Renal pelvis (tissue), 4 donors: ENCODE results near the gene TUBA4B. TPM values are rescaled to one million over a fixed set of nuclear protein-coding genes. Genes with fewer than 3 reads are reported as not detected.
A peak's percentile ranks its signal among the peaks of the same experiment; 100 is the strongest.
"Not testable (repeated sequence)": the region's sequence is repeated elsewhere in the genome, so short reads cannot be mapped to it uniquely, and the experiment has no call there.

Experiments used
- DNase-seq: peaks from one replicate; pipeline ENCODE4 v3.0.0-alpha.2; 2013
- polyA plus RNA-seq, 3 donors: library from polyadenylated mRNA; unstranded; fragments of 120-200 nt; gene quantifications; one replicate each; pipeline ENCODE4 v1.2.1, GENCODE V29; 2013; ENCODE audit not compliant: insufficient read length in 3 of 3

Gene TUBA4B
- polyA plus RNA-seq, 3 donors: 0.89 to 1.1 (median 0.91) TPM

DNA sequence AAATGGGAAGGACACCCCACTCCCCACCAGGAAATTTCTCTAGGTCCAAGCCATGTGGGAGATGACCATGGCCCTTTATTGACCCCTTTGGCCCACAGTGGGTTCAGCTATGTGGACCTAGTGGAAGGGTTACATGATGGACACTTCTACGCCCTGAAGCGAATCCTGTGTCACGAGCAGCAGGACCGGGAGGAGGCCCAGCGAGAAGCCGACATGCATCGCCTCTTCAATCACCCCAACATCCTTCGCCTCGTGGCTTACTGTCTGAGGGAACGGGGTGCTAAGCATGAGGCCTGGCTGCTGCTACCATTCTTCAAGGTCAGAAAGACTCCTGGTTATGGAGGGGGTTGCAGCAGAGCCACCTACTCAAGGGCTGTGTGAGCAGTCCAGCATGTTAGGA lies 6.5 kb upstream of the TUBA4B start:
- DNase-seq: no peak

DNA sequence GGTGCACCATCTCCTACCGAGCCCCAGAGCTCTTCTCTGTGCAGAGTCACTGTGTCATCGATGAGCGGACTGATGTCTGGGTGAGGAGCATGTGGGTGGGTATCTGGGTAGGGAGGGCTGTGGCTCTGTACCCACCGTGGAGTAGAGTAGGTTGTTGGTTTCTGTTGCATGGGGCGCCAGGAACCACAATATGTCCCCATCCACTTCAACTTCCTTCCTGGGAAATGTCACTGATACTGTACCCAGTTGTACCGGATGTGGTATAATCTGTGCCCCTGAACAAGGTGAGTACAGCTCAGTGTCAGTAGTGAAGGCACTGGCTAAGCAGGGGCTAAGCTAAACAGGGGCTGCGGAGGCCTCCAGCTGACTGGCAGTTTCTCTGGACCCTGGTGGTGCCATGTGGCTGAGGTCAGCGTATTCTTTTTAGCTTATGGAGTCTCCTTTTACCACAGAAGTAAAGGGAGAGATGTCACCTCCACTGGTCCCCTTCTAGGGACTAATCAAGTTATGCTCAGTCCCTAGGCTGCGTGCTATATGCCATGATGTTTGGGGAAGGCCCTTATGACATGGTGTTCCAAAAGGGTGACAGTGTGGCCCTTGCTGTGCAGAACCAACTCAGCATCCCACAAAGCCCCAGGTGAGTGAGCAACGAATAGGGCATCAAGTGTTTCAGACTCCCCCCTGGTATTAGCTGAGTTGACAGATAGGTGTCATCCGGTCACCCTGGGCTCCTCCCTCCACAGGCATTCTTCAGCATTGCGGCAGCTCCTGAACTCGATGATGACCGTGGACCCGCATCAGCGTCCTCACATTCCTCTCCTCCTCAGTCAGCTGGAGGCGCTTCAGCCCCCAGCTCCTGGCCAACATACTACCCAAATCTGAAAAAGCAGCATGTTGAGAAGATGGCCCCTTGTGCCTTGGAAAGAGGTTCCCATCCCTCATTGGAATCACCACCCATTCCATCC lies 5.1 kb upstream of the TUBA4B start:
- no peak for DNase-seq

DNA sequence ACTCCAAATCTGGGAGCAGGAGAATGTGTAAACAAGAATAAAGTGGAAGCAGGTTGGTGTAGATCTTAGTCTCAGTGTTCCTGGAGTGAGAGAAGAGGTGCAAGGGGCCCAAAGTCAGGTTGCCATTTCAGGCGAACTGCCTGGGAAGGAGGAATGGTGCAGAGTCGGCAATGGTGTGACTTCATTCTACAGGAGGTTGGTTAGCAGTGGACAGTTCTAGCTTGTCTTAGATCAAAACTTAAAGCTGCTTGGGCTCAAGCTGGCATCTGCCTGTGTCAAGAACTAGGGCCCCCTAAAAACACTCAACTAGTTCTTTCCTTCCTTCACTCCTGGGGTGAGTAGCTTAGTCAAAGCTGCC lies 4.2 kb upstream of the TUBA4B start:
- DNase-seq: no peak

DNA sequence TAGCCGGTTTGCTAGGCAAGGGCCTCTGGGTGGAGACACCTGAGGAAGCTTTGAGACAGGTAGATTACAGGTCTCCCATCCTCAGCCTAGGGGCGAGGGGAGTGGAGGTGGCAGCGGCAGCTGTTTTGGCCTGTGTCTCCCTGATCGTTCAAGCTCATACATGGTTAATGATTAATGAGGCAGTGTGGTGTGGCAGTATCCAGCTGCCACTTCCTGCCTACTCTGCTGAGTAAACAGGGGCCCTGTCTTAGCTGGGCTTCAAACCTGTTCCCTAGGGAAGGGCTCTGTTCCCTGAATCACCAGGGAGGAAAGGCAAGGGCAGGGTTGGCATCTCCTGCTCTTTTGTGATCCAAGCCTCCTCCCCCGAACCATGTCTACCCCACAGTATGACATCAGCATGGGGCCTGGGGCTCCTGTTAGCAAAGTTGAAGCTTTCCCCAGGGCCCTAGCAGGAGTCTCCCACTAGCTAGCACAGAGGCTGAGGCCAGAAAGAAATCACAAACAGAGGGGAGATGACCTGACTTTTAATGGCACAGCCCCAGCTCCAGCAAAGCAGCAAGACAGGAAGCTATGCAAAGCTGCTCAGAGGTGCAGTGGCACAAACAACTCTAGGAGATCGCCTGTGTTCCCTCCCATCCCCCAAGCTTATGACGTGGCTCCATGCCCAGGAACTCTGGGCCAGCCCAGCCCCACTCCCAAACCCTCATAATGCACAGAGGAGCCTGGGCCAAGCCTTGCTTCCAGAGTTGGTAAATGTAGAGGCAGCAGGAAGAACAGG lies 3.7 kb upstream of the TUBA4B start:
- DNase-seq: peak; percentile 69

DNA sequence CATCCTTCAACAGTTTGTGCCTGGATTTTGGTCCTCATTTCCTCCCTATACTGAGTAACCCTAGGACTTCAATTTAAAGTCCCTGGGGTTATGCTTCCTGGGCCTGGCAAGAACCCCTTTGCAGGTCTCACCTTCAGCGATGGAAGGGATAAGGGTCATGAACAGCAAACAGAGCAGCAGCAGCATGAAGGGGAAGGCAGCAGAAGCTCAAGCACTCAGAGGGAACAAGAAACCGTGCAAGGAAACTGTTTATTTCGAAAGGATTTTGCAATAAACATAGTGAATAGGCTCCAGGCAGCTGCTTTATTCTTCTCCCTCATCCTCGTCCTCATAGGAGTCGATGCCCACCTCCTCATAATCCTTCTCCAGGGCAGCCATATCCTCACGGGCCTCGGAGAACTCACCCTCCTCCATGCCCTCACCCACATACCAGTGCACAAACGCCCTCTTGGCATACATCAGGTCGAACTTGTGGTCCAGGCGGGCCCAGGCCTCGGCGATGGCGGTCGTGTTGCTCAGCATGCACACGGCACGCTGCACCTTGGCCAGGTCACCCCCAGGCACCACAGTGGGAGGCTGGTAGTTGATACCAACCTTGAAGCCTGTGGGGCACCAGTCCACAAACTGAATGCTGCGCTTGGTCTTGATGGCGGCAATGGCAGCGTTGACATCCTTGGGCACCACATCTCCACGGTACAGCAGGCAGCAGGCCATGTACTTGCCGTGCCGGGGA lies 2.8 kb upstream of the TUBA4B start:
- no peak for DNase-seq

DNA sequence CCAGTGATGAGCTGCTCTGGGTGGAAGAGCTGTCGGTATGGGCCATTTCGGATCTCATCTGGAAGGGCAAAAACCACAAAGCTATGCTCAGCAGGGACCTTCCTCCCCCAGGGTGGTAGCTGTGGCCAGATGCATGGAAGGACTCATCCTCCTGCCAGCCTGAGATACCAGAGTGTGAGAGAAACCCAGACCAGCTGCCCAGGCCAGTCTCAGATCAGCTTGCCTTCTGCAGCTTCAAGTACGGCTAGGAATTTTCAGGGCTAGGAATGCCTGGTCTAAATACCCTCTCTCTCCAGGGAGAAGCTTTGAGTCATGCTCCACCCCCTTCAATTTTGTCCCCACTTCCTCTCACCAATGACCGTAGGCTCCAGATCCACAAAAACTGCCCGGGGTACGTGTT lies 1.4 kb upstream of the TUBA4B start:
- no peak for DNase-seq

DNA sequence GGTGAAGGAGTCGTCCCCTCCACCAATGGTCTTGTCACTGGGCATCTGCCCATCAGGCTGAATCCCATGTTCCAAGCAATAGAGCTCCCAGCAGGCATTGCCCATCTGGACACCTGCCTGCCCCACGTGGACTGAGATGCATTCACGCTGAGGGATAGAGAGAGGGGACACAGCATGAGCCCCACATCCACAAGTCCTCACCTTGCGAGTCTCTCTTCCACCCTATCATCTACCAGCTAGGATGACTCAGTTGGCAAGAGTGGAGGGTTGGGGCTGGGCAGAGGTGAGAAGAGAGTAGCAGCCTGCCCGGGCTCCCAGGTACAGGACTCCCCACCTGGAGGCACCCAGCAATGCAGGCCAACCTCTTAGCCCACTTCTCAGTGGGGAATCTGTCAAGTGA lies 959 bp upstream of the TUBA4B start:
- DNase-seq: no peak

DNA sequence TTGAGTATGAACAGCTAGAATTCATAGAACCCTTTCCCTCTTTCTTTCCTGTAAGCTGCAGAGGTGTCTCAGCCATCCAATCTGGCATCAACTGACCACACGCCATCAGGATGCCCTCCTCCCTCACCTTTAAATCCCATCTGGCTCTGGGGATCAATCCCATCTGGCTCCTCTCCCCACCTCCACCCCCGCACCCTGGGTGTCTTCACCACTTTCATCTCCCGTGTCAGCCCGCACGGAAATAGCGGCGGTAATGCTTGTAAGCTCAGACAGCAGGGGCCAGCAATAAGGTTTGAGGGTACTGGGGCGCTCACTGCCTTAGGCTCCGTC lies 508 bp upstream of the TUBA4B start:
- no peak for DNase-seq

DNA sequence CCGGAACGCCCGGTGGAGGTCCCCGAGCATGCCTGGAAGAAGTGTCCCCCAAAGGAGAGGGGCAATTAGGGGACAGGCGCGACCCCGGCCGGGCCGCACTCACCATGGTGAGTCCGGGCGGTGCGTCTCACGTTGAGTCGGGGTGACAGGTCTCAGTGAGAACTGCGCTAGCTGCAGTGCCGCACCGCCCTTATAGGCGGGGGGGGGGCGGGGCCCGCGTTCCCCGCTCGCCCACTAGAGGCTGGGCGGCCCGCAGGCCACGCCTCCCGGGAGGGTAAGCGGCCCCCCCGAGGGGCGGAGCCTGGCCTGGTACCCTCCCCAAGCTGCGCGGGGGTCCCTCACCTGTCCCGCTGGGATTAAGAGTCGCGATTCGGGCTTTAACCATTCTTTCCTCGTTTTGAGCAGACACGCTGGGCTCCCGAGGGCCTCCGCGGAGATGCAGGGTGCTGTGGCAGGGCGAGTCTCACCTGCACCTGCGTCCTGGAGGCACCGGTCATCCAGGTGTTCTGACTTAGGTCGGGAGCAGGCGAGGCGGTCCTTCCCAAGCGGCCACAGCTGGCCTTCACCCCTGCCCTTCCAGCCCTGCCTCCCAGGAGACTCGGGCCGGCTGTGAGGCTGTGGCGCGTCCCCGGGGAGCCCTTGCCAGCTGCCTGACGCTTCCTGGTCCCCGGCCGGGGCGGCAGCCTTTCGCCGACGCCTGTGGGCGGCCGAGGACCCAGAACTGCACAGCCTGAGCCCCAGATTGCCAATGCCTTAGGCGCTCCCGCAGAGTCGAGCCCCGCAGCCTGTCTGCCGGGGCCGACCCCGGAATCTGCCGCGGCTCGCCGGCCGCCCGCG lies 928 bp downstream of the TUBA4B start, which contains the start of gene TUBA4A:
TUBA4A (minus strand) TSS at position 166 of the 837 bp plus-strand sequence; CDS start at position 106, 60 bp downstream.
- no peak for DNase-seq

DNA sequence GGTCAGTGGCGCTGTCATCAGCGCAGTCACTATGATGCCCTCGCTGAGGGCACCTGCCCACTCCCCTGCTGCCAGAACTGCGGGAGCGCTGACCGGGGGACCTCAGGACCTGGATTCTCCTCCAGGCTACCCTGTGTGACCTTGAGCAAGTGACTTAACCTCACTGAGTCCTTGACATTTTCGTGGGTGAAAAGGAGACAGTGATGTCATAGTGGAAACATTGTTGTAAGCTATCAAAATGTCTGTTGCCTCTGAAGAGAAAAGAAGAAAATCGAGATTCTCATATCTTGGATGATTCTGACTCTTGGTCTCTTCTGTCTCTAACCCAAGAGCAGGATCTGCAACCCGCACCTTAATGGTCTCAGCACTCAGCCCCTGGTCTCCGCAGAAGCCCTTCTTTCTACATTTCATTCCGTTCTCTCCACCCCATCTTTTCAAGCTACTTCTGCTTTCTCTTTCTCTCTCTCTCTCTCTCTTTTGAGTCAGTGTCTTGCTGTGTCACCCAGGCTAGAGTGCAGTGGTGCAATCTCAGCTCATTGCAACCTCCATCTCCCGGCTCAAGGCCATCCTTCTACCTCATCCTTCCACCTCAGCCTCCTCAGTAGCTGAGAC lies 1.7 kb downstream of the TUBA4B start:
- no peak for DNase-seq

DNA sequence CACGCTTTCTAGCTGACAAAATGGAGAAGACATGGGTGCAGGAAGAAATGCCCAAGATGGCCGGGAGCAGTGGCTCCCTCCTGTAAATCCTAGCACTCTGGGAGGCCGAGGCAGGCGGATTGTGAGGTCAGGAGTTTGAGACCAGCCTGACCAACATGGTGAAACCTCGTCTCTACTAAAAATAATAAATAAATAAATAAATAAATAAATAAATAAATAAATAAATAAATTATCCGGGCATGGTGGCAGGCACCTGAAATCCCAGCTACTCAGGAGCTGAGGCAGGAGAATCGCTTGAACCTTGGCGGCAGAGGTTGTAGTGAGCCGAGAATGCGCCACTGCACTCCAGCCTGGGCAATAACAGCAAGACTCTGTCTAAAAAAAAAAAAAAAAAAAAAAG lies 5.9 kb downstream of the TUBA4B start:
- DNase-seq: not testable (repeated sequence)

DNA sequence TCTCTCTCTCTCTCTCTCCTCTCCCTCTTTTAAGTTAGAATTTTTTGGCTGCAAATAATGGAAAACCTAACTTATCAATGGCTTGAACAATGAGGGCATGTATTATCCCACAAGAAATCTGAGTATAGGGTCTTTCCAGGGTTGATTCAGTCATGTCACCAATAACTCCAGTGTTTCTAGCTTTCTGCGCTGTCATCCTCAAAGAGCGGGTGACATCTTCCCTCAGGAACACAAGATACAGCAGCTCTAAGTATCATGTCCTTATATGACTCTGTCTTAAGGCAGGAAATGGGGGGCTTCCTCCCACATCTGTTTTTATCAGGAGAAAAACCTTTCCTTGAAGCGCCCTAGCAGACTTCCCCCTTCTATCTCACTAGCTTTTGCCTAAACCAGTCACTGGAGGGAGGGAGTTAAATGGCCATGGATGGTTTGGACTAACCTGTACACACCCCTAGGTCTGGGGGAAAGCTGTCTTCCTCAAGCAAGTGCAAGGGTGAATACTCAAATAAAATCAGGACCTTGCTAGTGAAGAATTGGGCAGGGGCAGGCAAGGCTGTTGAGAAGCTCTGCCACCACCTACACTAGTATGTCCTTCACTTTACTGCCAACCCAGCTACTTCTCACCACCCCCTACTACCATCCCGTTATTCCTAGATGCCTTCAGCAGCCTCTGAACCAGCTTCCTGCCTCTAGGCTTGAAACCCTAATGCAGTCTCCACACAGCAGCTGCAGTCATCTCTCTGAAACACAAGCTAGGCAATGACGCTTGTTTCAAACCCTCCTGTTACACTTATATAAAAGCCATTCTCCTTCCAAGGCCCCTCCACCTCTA lies 8.2 kb downstream of the TUBA4B start:
- DNase-seq: no peak

DNA sequence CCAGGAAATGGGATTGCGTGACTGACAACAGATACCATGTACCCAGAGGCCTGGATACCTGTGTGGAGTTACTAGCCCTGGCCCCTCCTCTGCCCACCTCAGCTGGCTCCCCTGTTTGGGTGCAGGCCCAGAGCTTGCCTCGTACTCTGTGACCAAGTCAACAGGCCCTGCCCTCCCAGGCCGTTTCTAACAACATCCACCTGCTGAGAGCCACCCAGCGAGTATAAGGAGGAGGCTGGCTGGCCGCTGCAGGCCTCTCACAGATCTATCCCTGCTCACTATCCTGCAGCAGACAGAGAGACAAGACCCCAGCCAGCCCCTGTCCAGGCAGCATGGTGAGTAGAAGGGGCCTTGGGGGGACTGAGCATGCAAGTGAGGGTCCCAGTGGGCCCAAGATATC lies 13.2 kb downstream of the TUBA4B start:
- DNase-seq: no peak

DNA sequence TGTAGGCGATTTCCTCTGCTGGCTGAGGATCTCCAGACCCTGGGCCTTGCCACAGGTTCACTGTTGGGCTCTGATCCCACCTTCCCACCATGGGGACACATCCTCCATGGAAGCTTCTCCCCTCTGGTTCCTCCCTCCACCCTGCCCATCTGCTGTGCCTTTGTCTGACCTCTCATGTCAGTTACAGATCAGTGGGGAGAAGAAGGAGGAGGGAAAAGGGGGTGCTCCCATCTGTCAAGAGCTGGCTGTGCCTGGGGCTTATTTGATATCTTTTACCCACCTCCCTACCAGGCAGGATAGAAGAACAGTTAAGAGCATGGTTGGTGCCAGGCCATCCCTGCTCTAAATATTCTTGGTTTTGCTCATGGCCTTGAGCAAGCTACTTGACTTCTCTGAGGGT lies 13.8 kb downstream of the TUBA4B start:
- no peak for DNase-seq

DNA sequence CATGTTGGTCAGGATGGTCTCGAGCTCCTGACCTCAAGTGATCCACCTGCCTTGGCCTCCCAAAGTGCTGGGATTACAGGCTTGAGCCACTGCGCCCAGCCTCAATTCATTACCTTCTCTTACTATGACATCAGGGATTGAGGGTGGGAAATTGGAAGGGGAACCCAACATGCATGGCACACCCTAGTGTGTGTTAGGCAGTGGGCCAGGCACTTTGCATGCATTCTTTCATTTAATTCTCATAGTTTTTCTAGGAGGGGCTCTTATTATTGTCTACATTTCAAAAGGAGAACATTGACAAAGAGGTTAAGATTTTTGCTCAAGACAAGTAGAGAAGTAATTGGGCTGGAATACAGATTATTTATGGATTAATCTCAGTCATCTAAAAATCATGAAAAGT lies 15.3 kb downstream of the TUBA4B start:
- no peak for DNase-seq

DNA sequence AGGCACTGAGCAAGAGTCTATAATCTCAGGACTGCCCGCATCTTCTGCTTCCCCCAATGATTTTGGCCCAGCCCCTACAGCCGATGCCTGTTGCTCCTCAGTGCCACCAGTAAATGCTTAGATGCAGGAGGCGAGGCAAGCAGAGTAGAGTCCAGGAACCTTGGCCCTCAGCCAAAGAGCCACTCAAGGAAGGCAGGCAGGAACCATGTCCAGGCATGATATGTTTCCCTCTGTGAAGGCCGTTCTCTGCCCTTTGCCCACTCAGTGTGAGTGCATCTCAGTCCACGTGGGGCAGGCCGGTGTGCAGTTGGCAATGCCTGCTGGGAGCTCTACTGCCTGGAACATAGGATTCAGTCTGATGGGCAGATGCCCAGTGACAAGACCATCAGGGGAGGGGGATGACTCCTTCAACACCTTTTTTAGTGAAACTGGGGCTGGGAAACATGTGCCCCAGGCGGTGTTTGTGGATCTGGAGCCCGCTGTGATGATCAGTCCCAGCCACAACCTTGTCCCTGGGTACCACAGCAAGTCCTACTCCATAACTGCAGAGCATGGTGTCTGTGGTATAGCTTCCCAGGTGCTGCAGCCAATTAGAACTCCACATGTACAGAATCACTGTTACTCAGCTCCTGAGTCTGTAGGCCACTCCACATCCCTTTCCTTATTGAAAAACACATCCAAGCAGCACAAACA lies 16.5 kb downstream of the TUBA4B start:
- no peak for DNase-seq

DNA sequence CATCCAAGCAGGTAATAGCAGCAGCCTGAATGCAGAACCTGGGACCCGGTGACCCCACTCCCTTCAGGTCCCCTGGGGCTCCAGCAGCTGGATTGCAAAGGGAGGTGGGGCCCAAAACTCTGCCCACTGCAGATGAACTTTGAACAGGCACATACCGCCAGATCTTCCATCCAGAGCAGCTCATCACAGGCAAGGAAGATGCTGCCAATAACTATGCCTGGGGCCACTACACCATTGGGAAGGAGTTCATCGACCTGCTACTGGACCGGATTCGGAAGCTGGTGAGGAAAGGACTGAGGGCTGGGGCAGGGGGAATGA lies 17.0 kb downstream of the TUBA4B start:
- DNase-seq: no peak

DNA sequence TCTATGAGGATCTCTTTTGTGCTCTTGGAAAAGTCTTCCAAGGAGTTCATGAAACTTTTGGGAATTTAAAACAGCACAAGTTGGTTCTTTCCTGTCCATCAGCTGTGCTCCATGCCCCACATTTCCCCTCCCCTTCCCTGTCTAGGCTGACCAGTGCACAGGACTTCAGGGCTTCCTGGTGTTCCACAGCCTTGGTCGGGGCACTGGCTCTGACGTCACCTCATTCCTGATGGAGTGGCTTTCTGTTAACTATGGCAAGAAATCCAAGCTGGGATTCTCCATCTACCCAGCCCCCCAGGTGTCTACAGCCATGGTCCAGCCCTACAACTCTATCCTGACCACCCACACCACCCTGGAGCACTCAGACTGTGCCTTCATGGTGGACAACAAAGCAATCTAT lies 18.0 kb downstream of the TUBA4B start:
- DNase-seq: no peak

DNA sequence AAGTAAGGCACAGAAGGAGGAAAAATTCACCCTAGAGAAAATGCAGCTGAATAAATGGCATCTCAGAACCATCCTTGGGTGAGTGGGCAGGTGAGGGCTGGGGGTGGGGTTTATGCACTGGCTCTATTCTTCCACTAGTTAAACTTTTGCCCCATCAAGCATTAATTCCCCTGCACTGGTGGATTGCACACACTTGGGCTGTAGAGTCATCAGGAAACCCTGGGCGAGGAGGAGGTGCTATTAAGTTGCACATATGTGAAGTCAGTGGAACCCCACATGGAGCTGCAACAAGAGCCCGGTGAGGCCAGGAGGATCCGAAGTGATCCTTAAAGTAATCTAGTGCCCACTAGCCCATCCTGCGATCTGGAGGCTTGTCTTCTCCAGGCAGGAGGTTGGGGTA lies 19.3 kb downstream of the TUBA4B start:
- no peak for DNase-seq

DNA sequence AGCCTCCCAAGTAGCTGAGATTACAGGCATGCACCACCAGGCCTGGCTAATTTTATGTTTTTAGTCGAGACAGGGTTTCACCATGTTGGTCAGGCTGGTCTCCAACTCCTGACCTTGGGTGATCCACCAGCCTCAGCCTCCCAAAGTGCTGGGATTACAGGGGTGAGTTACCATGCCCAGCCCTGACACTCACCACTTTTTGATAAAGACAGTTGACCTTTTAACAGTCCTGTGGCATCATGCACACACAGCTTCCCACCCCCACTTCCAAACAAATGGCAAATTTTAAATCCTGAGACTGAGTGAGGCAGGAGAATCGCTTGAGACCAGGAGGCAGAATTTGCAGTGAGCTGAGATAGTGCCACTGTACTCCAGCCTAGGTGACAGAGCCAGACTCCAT lies 20.0 kb downstream of the TUBA4B start:
- no peak for DNase-seq
